ENCODE results near the gene PRKCA. TPM values are rescaled to one million over a fixed set of nuclear protein-coding genes. Genes with fewer than 3 reads are reported as not detected.
"Not testable (repeated sequence)": the region's sequence is repeated elsewhere in the genome, so short reads cannot be mapped to it uniquely, and the experiment has no call there.

The PRKCA gene
- total and polyA plus RNA-seq, 2 experiments from 2014 or later = 6.4 to 35.4 TPM

GRCh38 chr17:66620528-66620927, 318.1 kb downstream of the PRKCA start:
- Histone ChIP-seq H2AFZ (no peak overlapping the region), H3K4me3 (no peak overlapping the region), H3K79me2 (replicated peaks; ENCODE audit: insufficient read depth) (no peaks in the 10 kb centered on the region), H3K9me2 (ENCODE audit: insufficient read depth) (peaks cover 14% of the 10 kb centered on the region; the same call in 1 of the 2 replicates), H3K36me3 (ENCODE audit: insufficient read depth) (no peaks in the 10 kb centered on the region), H3K4me1 (ENCODE audit: insufficient read depth) (no peaks in the 10 kb centered on the region), H3K27me3 (ENCODE audit: insufficient read depth) (no peaks in the 10 kb centered on the region), H3F3A (replicated peaks; ENCODE audit: low read depth) (no peaks in the 10 kb centered on the region), H4K20me1 (replicated peaks; ENCODE audit: insufficient read depth) (no peaks in the 10 kb centered on the region), H3K4me2 (no peak overlapping the region), H3K27ac (ENCODE audit: low read depth) (no peak overlapping the region)
- no peak for DNase-seq (ENCODE audit: low spot score)
- Mint-ChIP-seq H3K27ac (no peak overlapping the region), H3K9me3 (no peaks in the 10 kb centered on the region), H3K4me3 (no peak overlapping the region), H3K27me3 (ENCODE audit: insufficient read depth, low read depth, poor library complexity) (no peaks in the 10 kb centered on the region), H3K4me1 (no peaks in the 10 kb centered on the region), H3K36me3 (ENCODE audit: low read depth) (no peaks in the 10 kb centered on the region)
- TF ChIP-seq ETS1 (IDR thresholded peaks at IDR 0.05) = no peak
- ATAC-seq = no peak

DNA sequence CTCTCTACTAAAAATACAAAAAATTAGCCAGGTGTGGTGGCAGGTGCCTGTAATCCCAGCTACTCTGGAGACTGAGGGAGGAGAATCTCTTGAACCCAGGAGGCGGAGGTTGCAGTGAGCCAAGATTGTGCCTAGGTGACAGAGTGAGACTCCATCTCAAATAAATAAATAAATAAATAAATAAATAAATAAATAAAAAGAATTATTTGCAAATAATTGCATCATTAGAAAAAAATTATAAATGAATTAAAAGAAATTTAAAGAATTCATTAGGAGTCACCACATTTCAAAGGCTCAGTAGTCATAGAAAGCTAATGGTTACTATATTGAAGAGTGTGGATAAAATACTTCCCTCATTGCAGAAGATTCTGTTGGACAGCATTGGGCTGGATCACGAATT, 322.2 kb downstream of the PRKCA start:
- not testable (repeated sequence) for H3K36me3 ChIP-seq (ENCODE audit: insufficient read depth); H3K27ac Mint-ChIP-seq; H3F3A ChIP-seq (replicated peaks; ENCODE audit: low read depth); H3K36me3 Mint-ChIP-seq (ENCODE audit: low read depth); H3K9me3 Mint-ChIP-seq; H3K4me1 ChIP-seq (ENCODE audit: insufficient read depth); H3K4me3 Mint-ChIP-seq; H3K27me3 Mint-ChIP-seq (ENCODE audit: insufficient read depth, low read depth, poor library complexity); H2AFZ ChIP-seq; H3K27me3 ChIP-seq (ENCODE audit: insufficient read depth); ATAC-seq; H3K4me2 ChIP-seq; H3K79me2 ChIP-seq (replicated peaks; ENCODE audit: insufficient read depth); DNase-seq (ENCODE audit: low spot score); H4K20me1 ChIP-seq (replicated peaks; ENCODE audit: insufficient read depth); H3K4me1 Mint-ChIP-seq; H3K27ac ChIP-seq (ENCODE audit: low read depth); H3K4me3 ChIP-seq; H3K9me2 ChIP-seq (ENCODE audit: insufficient read depth)

DNA sequence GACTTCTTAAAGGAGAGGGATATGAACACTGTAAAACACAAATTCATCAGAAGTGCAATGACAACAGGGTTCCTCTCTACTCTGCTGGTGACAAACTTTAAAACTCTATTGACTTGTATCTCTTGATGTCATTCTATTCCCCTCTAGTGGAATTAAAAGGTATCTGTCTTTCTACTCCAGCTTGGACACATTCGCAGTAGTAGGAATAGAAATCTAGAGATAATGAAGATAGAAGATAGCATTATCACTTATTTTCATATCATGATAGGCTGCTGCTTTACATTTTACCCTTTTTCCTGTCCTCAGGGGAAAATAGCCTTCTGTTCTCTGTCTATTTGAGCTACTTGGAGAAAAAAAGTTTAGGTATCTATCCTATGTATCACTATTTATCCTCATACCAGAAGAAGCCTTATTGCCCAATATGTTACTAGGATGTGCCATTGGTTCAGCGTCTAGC, 322.9 kb downstream of the PRKCA start:
- no peak overlapping the region for H3K4me2 ChIP-seq
- Mint-ChIP-seq H3K27ac (no peak overlapping the region), H3K4me3 (no peak overlapping the region), H3K27me3 (ENCODE audit: insufficient read depth, low read depth, poor library complexity) (no peaks in the 10 kb centered on the region), H3K4me1 (peaks cover 4% of the 10 kb centered on the region; the same call in 2 of the 3 replicates), H3K9me3 (no peaks in the 10 kb centered on the region), H3K36me3 (ENCODE audit: low read depth) (no peaks in the 10 kb centered on the region)
- H3K9me2 ChIP-seq (ENCODE audit: insufficient read depth) = 0 out of 2 replicates have a peak, but pooled peaks cover 4% of the 10 kb centered on the region
- no peaks in the 10 kb centered on the region for H3F3A ChIP-seq (replicated peaks; ENCODE audit: low read depth)
- 0 out of 2 replicates have a peak, but pooled peaks cover 2% of the 10 kb centered on the region for H3K4me1 ChIP-seq (ENCODE audit: insufficient read depth)
- TF ChIP-seq, protein P1, sequence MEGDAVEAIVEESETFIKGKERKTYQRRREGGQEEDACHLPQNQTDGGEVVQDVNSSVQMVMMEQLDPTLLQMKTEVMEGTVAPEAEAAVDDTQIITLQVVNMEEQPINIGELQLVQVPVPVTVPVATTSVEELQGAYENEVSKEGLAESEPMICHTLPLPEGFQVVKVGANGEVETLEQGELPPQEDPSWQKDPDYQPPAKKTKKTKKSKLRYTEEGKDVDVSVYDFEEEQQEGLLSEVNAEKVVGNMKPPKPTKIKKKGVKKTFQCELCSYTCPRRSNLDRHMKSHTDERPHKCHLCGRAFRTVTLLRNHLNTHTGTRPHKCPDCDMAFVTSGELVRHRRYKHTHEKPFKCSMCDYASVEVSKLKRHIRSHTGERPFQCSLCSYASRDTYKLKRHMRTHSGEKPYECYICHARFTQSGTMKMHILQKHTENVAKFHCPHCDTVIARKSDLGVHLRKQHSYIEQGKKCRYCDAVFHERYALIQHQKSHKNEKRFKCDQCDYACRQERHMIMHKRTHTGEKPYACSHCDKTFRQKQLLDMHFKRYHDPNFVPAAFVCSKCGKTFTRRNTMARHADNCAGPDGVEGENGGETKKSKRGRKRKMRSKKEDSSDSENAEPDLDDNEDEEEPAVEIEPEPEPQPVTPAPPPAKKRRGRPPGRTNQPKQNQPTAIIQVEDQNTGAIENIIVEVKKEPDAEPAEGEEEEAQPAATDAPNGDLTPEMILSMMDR (conservative IDR thresholded peaks at IDR 0.05; ENCODE audit: low read depth in 2 of 2) = peak; percentile 54 to 68
- no peak for TF ChIP-seq NANOG (IDR thresholded peaks at IDR 0.05; ENCODE audit: borderline replicate concordance)
- H4K20me1 ChIP-seq (replicated peaks; ENCODE audit: insufficient read depth) = no peaks in the 10 kb centered on the region
- H3K36me3 ChIP-seq (ENCODE audit: insufficient read depth) = no peaks in the 10 kb centered on the region
- ATAC-seq = peak; percentile 65
- no peak overlapping the region for H3K27ac ChIP-seq (ENCODE audit: low read depth)
- DNase-seq (ENCODE audit: low spot score) = peak; percentile 62
- H3K79me2 ChIP-seq (replicated peaks; ENCODE audit: insufficient read depth) = no peaks in the 10 kb centered on the region
- H3K4me3 ChIP-seq = no peak overlapping the region
- no peaks in the 10 kb centered on the region for H3K27me3 ChIP-seq (ENCODE audit: insufficient read depth)
- no peak overlapping the region for H2AFZ ChIP-seq
